GM12891 (cell line): ENCODE data around the gene AHSP.

Experiments
- PAX5 ChIP-seq: IDR thresholded peaks from 2 replicates; pipeline ENCODE4 v1.6.1; 2011; ENCODE audit warnings: low read length, moderate library complexity, mild to moderate bottlenecking; ENCODE audit not compliant: insufficient read depth, severe bottlenecking
- POLR2A ChIP-seq: IDR thresholded peaks from 2 replicates; pipeline ENCODE4 v1.6.1; 2011; ENCODE audit warnings: low read depth, low read length, control low read depth
- POLR2AphosphoS5 ChIP-seq: IDR thresholded peaks from 2 replicates; pipeline ENCODE4 v1.6.1; 2011; ENCODE audit warnings: low read depth, low read length, control low read depth
- SPI1 ChIP-seq: IDR thresholded peaks from 2 replicates; pipeline ENCODE4 v1.6.1; 2011; ENCODE audit warnings: low read depth, low read length, control low read depth
- TAF1 ChIP-seq: IDR thresholded peaks from 2 replicates; pipeline ENCODE4 v1.6.1; 2011; ENCODE audit warnings: low read depth, low read length, control low read depth

- TF ChIP-seq PAX5 (no peak), POLR2A (no peak), TAF1 (no peak), POLR2AphosphoS5 (no peak), SPI1 (no peak)
Measured at GRCh38 chr16:31528523-31529107, 915 bp downstream of the AHSP start.
